GM19452 (cell line): ENCODE data around the gene LRMDA.

Experiments used
- ATAC-seq: cut with Tn5 transposase; IDR thresholded peaks from one replicate; pipeline ENCODE4 v1.9.1; 2021; ENCODE audit not compliant: unreplicated experiment

Gene LRMDA

GRCh38 chr10:76218035-76218434, 786.6 kb downstream of the LRMDA start:
- no peak for ATAC-seq

- ATAC-seq: no peak
Observed at GRCh38 chr10:76229341-76229740, 797.9 kb downstream of the LRMDA start.

- ATAC-seq: no peak
Observed at GRCh38 chr10:76230921-76231285, 799.5 kb downstream of the LRMDA start.

GRCh38 chr10:76231286-76231934, 800.0 kb downstream of the LRMDA start:
- no peak for ATAC-seq

- ATAC-seq: no peak
Observed at GRCh38 chr10:76234499-76235226, 803.2 kb downstream of the LRMDA start.

- ATAC-seq: no peak
Observed at GRCh38 chr10:76236356-76236755, 804.9 kb downstream of the LRMDA start.

- ATAC-seq: no peak
Observed at GRCh38 chr10:76242956-76243355, 811.5 kb downstream of the LRMDA start.

GRCh38 chr10:76244061-76244686, 812.8 kb downstream of the LRMDA start:
- ATAC-seq: no peak

- no peak for ATAC-seq
Observed at GRCh38 chr10:76245951-76246495, 814.6 kb downstream of the LRMDA start.

GRCh38 chr10:76248649-76249200, 817.3 kb downstream of the LRMDA start:
- no peak for ATAC-seq

- no peak for ATAC-seq
Observed at GRCh38 chr10:76251841-76252671, 820.6 kb downstream of the LRMDA start.

GRCh38 chr10:76252733-76253132, 821.3 kb downstream of the LRMDA start:
- no peak for ATAC-seq

- ATAC-seq: no peak
Observed at GRCh38 chr10:76255241-76255640, 823.8 kb downstream of the LRMDA start.

- no peak for ATAC-seq
Observed at GRCh38 chr10:76257816-76258215, 826.4 kb downstream of the LRMDA start.

GRCh38 chr10:76265441-76266113, 834.2 kb downstream of the LRMDA start:
- ATAC-seq: no peak

GRCh38 chr10:76268530-76268929, 837.1 kb downstream of the LRMDA start:
- ATAC-seq: no peak

GRCh38 chr10:76268954-76269353, 837.5 kb downstream of the LRMDA start:
- no peak for ATAC-seq

- no peak for ATAC-seq
Observed at GRCh38 chr10:76270464-76270863, 839.0 kb downstream of the LRMDA start.

- no peak for ATAC-seq
Observed at GRCh38 chr10:76274933-76275332, 843.5 kb downstream of the LRMDA start.

GRCh38 chr10:76278811-76279460, 847.5 kb downstream of the LRMDA start:
- no peak for ATAC-seq
